Embryonic facial prominence (tissue), 1 donor: ENCODE results near the gene RSPRY1.
A peak's percentile ranks its signal among the peaks of the same experiment; 100 is the strongest.
"Not testable (repeated sequence)": the region's sequence is repeated elsewhere in the genome, so short reads cannot be mapped to it uniquely, and the experiment has no call there.

Source experiments
- DNase-seq: peaks from one replicate; pipeline ENCODE4 v3.0.0-alpha.2; 2016; ENCODE audit errors: extremely low spot score

Gene RSPRY1

DNA sequence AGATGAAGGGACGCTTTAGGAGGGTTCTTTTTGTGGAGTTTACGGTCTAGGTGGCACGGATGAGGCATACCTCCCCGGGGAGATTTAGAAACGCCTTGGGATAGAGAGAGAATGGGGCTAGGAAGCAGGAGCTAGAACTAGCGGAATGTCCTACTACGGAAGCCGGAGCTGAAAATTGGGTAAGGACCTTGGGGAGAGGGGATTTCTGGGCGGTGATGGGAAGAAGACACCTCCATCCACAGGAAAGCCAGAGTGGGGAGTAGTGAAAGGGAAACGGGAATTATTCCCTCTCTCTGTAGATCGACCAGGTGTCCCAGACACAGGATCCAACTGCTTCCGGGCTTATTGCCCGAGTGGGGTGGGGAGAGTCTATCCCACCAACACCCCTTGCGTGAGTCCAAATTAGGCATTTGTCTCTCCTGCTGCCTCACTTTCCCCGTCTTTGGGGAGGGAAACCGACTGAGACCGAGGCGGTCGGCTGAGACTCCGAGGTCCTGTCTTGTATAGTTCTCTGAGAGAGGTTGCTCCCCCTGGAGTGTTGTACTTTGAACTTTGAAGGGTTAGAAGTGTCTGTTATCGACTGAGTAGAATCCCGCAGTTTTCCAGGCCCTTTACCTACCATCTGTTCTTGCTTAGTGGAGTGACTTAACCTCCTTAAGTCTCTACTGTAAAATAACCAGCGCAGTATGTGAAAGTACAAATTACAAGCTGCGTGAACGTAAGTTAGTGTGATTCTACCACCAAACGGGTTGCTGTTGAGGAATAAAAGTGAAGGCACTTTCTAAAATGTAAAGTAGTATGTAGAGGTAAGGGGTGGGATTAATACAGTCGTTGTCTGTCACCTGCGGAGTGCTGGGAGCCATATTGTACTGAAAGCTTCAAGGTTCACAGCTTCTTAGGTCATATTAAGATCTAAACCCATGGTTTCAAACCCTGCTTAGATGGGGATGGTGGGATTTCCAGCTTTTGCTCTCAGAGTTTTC lies 1.0 kb downstream of the RSPRY1 start:
- peak; percentile 29 for DNase-seq

DNA sequence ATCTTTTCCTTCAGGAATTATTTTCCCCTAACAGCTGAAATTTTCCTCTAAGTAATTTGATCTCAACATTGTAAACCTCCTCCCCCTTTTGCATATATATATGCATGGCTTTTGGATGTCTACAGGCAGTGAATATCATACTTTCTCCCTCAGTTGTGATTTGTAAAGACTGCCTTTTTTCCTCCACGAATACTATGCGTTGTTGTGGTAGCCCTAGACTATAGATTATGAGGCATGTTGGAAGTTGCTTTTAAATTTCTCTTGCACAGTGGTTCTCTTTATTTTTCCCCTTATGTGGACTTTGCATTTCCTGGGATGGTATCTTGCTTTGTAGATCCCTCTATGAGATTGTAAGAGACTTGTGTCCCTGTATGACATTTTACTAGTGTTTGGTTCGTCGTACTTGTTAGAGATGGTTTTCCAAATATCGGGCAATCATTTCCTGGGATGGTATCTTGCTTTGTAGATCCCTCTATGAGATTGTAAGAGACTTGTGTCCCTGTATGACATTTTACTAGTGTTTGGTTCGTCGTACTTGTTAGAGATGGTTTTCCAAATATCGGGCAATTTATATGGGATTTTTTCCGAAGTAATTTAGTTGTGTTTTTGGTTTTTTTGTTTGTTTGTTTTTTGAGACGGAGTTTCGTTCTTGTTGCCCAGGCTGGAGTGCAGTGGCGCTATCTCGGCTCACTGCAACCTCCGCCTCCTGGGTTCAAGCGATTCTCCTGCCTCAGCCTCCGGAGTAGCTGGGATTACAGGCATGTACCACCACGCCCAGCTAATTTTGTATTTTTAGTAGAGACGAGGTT lies 2.0 kb downstream of the RSPRY1 start:
- DNase-seq = not testable (repeated sequence)

GRCh38 chr16:57188711-57189002 lies 2.5 kb downstream of the RSPRY1 start:
- DNase-seq = no peak

DNA sequence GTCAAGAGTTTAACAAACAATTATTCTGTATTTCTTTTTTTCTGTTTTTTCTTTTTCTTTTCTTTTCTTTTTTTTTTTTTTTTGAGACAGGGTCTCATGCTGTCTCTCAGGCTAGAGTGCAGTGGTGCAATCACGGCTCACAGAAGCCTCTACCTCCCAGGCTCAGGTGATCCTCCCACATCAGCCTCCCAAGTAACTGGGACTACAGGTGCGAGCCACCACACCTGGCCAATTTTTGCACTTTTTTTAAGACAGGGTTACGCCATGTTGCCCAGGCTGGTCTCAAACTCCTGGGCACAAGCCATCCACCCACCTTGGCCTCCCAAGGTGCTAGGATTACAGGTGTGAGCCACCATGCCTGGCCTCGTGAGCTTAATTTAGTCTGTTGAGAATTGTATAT lies 3.4 kb downstream of the RSPRY1 start:
- not testable (repeated sequence) for DNase-seq

DNA sequence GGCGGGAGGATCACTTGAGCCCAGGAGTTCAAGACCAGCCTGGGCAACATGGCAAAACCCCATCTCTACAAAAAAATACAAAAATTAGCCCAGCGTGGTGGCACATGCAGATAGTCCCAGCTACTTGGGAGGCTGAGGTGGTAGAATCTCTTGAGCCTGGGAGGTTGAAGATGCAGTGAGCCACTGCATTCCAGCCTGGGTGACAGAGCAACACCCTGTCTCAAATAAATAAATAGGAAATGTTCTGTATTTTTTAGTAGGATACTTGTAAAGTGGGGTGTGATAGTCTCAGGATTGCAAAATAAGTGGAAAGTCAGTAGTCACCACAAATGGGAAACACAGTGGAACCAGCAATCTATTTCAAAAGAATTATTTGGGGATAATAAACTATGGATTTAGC lies 4.0 kb downstream of the RSPRY1 start:
- DNase-seq = no peak

DNA sequence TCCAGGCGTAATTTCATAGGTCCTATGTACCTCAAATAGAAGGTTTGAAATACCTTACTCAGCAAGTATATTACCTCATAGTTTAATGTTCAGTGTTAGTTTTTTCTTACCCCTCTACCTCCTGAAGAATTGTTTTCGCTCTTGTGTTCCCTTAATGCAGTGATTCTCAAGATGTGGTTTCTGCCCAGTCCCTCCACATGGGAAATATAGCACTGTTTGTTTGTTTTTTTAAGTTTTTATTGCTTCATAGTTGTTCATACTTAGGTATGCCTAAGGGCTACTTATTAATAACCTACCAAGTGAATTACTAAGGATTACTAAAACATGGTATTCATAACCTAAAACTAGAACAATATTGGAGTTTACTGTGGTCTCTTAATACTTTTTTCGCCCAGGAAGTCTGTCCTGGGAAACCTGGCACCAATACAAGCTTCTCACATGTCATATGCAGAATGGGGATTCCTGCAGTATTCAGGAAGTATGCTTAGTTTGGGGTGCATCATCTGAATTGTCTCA lies 5.0 kb downstream of the RSPRY1 start:
- DNase-seq = no peak

- no peak for DNase-seq
Observed at GRCh38 chr16:57192146-57192545, 6.0 kb downstream of the RSPRY1 start.

DNA sequence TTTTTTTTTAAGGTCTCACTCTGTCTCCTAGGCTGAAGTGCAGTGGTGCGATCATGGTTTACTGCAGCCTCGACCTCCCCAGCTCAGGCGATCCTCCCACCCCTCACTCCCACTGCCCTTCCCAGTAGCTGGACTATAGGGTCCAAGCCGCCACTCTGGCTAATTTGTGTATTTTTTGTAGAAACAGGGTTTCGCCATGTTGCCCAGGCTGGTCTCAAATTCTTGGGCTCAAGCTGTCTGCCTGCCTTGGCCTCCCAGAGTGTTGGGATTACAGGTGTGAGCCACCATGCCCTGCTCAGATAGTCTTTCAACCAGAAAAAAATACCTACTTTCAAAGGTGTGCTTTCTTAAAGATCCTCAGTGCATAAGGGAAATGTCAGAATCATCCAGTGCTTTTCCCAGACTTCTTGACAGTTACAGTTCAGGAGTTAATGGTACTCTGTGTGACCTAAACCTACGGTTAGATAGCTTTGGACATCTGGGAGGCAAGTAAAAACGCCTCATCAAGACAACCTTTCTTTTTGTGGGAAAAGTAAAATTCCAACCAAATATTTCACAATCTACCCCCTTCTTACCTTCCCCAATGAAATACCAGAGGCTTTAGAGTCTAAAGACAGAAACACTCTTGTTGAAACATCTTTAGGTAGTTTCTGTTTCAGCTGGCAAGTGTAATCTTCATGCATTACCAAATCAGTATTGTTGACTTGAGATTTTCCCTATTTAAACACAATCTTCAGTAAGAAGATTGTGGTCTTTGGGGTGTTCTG lies 6.8 kb downstream of the RSPRY1 start:
- DNase-seq = no peak

DNA sequence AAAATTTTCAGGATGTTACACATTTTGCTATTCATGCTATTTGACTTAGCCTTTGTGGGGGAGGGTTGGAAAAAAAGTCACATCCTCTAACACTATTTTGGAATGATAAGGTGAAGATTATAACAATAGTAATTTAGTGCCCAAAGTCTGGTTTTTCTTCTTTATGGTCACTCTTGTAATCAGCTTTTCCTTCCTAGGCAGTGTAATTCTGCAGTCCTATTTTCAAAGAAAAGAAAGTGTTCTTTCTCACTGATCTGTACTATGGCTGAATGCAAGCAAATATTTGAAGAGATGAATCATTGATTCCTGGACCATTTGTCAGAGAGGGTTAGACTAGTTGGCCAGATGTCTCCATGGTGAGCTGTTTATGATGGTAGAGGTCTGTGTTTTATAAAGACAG lies 8.4 kb downstream of the RSPRY1 start:
- DNase-seq = peak; percentile 43

DNA sequence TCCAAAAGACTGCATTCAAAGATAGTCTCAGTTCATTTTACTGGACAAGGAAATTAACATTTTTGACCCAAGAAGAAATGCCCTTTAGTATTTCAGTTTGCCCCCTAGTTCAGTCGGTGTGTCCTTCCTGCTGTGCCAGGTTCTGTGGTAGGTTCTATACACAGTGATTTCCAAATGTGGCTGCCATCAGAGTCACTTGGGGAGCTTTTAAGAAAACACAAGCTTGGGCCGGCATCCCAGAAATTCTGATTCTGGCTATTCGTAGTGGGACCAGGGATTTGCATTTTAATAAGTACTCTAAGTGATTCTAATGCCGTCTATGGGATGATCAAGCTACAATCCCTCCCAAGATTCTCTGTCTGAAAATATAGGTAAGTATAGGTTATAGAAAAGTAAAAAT lies 10.2 kb downstream of the RSPRY1 start:
- no peak for DNase-seq

DNA sequence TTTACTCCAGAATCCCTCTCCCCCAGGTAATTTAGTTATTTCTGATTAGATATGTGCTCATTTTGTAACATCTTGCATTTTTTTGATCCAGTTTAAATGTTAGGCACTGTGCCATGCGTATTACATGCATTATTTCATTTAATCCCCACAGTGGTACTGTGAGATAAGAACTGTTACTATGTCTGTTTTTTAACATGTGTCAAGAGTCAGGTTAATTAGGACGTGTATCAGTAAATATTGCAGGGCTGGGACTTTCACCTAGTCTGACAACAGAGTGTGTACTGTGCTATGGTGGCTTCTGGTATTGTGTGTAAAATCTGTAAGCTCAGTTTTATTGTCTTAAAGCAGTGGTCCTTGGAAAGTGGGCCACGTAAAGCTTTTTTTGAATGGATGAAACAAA lies 10.6 kb downstream of the RSPRY1 start:
- DNase-seq = no peak

DNA sequence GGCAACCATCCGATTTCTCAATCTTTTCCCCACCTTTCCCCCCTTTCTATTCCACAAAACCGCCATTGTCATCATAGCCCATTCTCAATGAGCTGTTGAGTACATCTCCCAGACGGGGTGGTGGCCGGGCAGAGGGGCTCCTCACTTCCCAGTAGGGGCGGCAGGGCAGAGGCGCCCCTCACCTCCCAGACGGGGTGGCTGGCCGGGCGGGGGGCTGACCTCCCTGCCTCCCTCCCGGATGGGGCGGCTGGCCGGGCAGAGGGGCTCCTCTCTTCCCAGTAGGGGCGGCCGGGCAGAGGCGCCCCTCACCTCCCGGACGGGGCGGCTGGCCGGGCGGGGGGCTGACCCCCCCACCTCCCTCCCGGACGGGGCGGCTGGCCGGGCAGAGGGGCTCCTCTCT lies 14.2 kb downstream of the RSPRY1 start:
- not testable (repeated sequence) for DNase-seq

- not testable (repeated sequence) for DNase-seq
Observed at GRCh38 chr16:57200926-57201325, 14.8 kb downstream of the RSPRY1 start.

GRCh38 chr16:57202095-57202886 lies 16.2 kb downstream of the RSPRY1 start:
- DNase-seq = no peak

DNA sequence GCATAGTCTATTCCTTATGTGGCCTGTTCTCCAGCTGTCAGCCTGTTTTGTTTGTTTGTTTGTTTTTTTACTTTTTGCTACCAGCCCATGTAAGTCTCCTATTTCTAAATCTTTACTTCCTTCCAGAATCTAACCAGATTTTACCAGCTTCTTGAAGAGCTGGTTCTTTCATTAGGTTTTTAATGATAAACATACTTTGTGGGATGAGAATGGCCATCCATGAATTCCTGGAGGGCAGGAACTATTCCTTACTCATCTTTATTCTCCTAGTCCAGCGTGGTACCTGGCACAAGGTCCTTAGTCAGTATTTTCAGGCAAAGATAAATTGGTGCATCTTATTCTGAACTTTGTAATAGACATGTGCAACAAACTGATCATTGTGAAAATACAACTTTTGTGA lies 17.3 kb downstream of the RSPRY1 start:
- no peak for DNase-seq

GRCh38 chr16:57204675-57205074 lies 18.5 kb downstream of the RSPRY1 start:
- no peak for DNase-seq

- no peak for DNase-seq
Observed at GRCh38 chr16:57208926-57209325, 22.8 kb downstream of the RSPRY1 start.

DNA sequence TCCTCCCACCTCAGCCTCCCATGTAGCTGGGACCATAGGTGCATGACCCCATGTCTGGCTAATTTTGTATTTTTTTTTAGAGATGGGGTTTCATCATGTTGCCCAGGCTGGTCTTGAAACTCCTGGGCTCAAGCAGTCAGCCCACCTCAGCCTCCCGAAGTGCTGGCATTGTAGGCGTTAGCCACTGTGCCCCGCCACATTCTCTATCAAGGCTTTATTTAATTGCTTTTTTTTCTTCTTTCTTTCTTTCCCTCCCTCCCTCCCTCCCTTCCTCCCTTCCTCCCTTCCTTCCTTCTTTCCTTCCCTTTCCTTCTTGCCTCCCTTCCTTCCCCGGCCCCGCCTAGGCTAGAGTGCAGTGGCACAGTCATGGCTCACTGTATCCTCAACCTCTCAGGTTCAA lies 23.7 kb downstream of the RSPRY1 start:
- DNase-seq = no peak

GRCh38 chr16:57213462-57213861 lies 27.3 kb downstream of the RSPRY1 start:
- DNase-seq = no peak

- no peak for DNase-seq
Observed at GRCh38 chr16:57216968-57217367, 30.8 kb downstream of the RSPRY1 start.

DNA sequence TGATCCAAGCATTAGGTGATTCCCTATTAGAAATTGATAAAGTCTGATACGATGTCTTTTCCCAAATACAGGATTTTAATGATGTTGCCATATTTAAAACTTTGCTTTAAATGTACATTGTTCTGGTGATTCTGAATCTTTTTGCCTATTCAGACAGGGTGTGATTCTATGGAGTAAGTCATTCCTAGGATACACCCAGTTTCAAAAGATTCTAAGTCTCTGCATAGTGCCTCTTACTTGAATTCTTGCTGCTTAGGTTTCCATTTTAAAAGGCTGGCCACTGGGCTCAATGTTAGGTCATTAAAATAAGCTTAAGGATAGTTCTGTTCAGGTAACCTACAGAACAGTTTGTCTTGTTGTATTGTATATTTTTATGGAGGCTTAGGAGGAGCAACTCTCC lies 36.9 kb downstream of the RSPRY1 start:
- no peak for DNase-seq
